Measurements from ENCODE around the gene FKBP15.

GRCh38 chr9:113219186-113219936, 1.7 kb downstream of the FKBP15 start:
- TF ChIP-seq CTCF (IDR thresholded peaks at IDR 0.05; ENCODE audit: insufficient read depth, low read depth, low read length), result no peak
- no peak for TF ChIP-seq EZH2 (IDR thresholded peaks at IDR 0.05; ENCODE audit: insufficient read depth, low read length)

All from astrocyte (in vitro differentiated cells and primary cell).